Coronary artery (tissue), 2 donors: Measurements from ENCODE around the gene CMIP.

Source experiments
- DNase-seq: peaks from one replicate; pipeline ENCODE4 v3.0.0-alpha.2; 2017; ENCODE audit warnings: low spot score
- H3K27ac ChIP-seq, 2 donors: fragments of 200-600 bp; sonication (generic); one replicate each; pipeline ENCODE4 v1.5.1; 2016 to 2019
- H3K4me3 ChIP-seq: fragments of 200-600 bp; sonication (generic); 2 replicates; pipeline ENCODE4 v1.5.1; 2016; ENCODE audit warnings: mild to moderate bottlenecking, moderate library complexity
- CTCF ChIP-seq: fragments of 200-600 bp; sonication (generic); IDR thresholded peaks from one replicate; pipeline ENCODE4 v1.5.1; 2019; ENCODE audit warnings: antibody characterized with exemption

Gene CMIP

DNA sequence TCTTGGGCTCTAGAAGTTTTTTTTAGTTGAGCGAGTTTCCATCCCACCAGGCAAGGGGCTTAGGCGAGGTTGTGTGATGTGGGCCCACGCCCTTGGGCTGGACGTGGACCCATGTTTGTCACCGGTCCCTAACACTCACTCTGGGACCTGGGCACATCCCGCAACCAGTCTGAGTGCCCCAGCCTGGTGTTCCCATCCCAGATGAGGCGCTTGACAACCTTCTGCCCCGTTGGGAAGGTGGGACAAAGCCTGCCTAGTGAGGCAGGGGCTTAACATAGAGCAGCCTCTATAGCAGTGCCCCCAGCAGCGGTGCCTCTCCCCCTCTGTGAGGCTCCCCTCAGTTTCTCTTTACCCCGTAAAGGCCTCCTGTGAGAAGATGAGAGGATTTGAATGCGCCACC, 22.5 kb downstream of the CMIP start:
- DNase-seq, result no peak
- Histone ChIP-seq H3K27ac (peak overlapping the region in 1 of 2 donors; percentile 11), H3K4me3 (no peak overlapping the region)
- TF ChIP-seq CTCF, result no peak

DNA sequence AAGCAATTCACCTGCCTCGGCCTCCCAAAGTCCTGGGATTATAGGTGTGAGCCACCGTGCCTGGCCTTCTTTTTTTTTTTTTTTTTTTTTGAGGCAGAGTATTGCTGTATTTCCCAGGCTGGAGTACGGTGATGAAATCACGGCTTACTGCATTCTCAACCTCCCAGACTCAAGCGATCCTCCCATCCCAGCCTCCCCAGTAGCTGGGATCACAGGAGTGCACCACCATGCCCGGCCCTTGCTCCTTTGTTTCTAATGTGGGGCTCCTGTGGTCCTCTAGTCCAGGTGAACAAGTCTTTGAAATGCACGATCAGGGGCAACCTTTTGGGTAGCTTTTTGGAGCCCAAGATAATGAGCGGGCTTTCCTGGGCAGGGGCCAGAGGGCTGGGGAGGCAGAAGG, 23.2 kb downstream of the CMIP start:
- Histone ChIP-seq H3K27ac (no peak overlapping the region), H3K4me3 (no peak overlapping the region)
- DNase-seq, result no peak
- TF ChIP-seq CTCF, result no peak

GRCh38 chr16:81468269-81468902, 23.8 kb downstream of the CMIP start:
- H3K4me3 ChIP-seq, result no peak overlapping the region
- H3K27ac ChIP-seq, result peak overlapping the region in 1 of 2 donors; percentile 19
- no peak for TF ChIP-seq CTCF
- DNase-seq, result no peak

GRCh38 chr16:81469183-81469677, 24.6 kb downstream of the CMIP start:
- no peak overlapping the region for H3K27ac ChIP-seq
- TF ChIP-seq CTCF, result no peak
- DNase-seq, result no peak
- H3K4me3 ChIP-seq, result no peak overlapping the region

DNA sequence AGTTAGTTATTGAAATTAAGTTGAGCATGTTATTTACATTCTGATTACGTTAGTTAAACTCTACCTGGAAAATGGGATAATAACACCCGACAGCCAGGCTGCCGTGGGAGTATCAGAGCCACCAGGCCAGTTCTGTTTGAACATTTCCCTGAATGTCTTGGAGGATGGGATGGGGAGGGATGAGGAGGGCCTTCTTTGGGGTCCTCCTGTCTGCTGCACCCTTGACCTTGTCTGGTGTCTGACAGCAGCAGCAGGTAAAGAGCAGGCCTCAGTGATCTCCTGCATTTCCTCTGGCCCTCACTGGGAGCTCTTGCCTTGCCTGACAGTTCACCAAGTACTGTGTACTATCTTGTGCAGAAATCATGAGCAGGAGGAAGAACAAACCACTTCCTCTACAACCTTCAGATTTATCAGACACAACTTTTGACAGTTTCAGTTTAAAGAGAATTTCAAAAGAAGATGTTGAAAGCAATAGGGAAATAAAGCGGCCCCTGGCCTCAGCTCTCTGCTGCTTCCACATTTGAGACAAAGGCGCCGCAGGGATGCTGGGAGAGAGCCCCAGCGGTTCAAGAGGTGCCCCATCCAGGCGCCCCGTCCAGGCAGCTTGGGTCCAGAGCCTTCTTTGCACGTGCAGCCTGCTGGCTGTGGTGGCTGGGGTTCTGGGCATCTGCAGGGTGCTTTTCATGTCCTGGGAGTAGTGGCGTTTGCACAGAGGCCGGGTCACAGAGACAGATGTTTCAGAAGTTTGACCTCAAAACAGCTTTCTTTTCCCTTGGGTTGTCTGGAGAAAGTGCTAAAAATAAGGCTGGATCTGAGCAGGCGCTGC, 25.3 kb downstream of the CMIP start:
- DNase-seq, result no peak
- TF ChIP-seq CTCF, result no peak
- no peak overlapping the region for H3K4me3 ChIP-seq
- no peak overlapping the region for H3K27ac ChIP-seq

- H3K4me3 ChIP-seq, result no peak overlapping the region
- no peak overlapping the region for H3K27ac ChIP-seq
- DNase-seq, result no peak
- TF ChIP-seq CTCF, result no peak
Measured at GRCh38 chr16:81470796-81471636, 26.4 kb downstream of the CMIP start.
